Adrenal gland (tissue), 5 donors: Measurements from ENCODE around the gene CD300H.

Source experiments
- POLR2A ChIP-seq, 2 donors: fragments of 450-650 bp; IDR thresholded peaks; one replicate each; pipeline ENCODE4 v1.6.1; 2017; ENCODE audit warnings: antibody characterized with exemption in 2 of 2, mild to moderate bottlenecking in 2 of 2, moderate library complexity in 1 of 2
- TF ChIP-seq, protein P1 (sequence below), 6 experiments: fragments of 450-650 bp in 4 of 6; fragments of 200-600 bp in 2 of 6; sonication (generic) in 1 of 6; IDR thresholded peaks; 1 replicate in 5 of 6; 2 replicates in 1 of 6; pipeline versions ENCODE4 v1.5.1 to v1.8.0; 2016 to 2021; ENCODE audit warnings: antibody characterized with exemption in 6 of 6, mild to moderate bottlenecking in 2 of 6, moderate library complexity in 1 of 6
- donor health status: DM: no; HTN: no; CAD: no.

GRCh38 chr17:74592087-74592990 is 25.0 kb upstream of the CD300H start, which contains the start of gene CD300LD:
- TF ChIP-seq POLR2A (IDR thresholded peaks at IDR 0.05) = no peak
- TF ChIP-seq, protein P1, sequence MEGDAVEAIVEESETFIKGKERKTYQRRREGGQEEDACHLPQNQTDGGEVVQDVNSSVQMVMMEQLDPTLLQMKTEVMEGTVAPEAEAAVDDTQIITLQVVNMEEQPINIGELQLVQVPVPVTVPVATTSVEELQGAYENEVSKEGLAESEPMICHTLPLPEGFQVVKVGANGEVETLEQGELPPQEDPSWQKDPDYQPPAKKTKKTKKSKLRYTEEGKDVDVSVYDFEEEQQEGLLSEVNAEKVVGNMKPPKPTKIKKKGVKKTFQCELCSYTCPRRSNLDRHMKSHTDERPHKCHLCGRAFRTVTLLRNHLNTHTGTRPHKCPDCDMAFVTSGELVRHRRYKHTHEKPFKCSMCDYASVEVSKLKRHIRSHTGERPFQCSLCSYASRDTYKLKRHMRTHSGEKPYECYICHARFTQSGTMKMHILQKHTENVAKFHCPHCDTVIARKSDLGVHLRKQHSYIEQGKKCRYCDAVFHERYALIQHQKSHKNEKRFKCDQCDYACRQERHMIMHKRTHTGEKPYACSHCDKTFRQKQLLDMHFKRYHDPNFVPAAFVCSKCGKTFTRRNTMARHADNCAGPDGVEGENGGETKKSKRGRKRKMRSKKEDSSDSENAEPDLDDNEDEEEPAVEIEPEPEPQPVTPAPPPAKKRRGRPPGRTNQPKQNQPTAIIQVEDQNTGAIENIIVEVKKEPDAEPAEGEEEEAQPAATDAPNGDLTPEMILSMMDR (IDR thresholded peaks at IDR 0.05) = no peak
